Stimulated activated CD4-positive, alpha-beta T cell treated with anti-CD3 and anti-CD28 coated beads, Interleukin-4, amount 100 ng/mL, for 24 hours (primary cell): ENCODE results near the gene STK17A.

Experiments used
- DNase-seq: peaks from one replicate; pipeline ENCODE4 v3.0.0-alpha.2; 2020

Gene STK17A

DNA sequence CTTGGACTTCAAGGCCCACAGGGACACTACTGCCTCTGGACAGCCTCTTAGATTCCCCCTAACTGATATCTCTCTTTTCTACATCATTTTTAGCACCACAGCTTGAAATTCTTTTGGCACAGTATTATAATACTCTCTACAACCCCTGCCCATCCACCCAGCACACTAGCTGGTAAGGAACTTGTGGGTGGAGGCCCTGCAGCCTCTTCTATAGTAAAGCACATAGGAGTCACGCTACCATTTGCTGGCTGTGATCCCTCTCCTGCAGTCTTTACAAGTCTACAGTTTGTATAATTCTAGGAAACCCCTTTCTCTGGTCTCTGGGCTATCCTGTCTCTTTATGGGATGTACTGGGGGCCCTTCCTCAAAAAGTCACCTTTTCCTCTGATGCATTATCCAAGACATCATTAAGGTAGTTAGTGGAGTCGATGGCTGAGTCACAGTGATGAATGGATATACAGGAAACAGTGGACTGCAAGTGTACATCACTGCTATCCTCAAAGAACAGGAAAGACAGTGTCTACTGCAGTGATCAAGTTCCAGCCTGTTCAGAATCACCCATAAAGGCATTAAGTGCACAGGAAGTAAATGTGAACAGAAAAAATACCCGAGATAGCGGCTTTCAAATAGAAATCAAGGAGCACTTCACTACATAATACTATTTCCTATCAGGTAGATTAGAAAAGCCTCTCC is 54.4 kb downstream of the STK17A start:
- no peak for DNase-seq

- no peak for DNase-seq
Measured at GRCh38 chr7:43639858-43640491, 57.1 kb downstream of the STK17A start.

DNA sequence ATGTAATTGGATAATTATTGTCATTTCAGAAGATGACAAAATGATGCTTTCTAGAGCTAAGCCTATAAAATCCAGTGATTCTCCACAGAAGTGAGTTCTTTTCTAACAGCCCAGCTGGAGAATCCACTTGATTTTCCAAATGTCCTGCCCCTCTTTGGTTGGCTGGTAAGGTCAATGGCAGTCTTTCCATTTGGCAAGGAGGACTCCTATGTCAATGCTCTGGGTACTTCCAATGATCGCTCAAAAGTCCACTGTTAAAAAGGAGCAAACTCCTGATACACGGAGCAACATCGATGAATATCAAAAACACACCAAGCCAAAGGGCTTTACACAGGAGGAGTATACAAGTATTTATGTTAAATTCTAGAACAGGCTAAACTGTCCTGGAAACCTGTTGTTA is 57.8 kb downstream of the STK17A start:
- no peak for DNase-seq

DNA sequence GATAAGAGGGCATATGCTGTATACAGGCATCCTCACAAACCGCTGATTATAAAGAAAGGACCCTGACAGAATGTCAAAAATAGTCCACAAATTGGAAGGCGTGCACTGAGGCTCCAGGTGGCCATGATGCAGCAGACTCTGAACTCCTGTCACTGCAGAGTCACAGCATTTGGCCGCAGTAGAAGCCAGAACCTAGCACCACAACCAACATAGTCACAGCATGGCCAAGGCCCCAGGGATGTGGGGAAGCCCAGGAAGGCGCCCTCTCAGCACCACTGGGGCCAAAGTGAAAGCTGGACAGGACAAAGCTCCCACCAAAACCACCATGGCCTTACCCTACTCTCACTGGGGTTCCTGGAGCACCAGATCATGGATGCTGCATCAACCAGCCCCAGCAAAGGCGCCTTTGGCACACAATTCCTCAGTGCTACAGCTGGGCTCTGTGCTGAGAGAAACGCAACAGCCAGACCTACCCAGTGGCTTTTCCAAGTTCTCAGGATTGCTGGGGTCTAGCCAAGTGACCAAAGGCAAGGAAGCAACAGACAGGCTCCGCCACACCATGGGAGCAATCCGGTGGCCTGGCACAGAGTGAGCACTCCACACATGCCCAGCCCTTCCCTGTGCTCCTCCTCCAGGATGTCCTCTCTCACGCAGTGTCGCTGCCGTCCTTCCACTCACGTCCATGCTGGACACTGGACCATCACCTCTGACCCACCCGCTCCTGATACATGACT is 60.2 kb downstream of the STK17A start:
- no peak for DNase-seq

- no peak for DNase-seq
Measured at GRCh38 chr7:43643846-43644245, 60.9 kb downstream of the STK17A start.

- no peak for DNase-seq
Measured at GRCh38 chr7:43645699-43646226, 62.9 kb downstream of the STK17A start.

DNA sequence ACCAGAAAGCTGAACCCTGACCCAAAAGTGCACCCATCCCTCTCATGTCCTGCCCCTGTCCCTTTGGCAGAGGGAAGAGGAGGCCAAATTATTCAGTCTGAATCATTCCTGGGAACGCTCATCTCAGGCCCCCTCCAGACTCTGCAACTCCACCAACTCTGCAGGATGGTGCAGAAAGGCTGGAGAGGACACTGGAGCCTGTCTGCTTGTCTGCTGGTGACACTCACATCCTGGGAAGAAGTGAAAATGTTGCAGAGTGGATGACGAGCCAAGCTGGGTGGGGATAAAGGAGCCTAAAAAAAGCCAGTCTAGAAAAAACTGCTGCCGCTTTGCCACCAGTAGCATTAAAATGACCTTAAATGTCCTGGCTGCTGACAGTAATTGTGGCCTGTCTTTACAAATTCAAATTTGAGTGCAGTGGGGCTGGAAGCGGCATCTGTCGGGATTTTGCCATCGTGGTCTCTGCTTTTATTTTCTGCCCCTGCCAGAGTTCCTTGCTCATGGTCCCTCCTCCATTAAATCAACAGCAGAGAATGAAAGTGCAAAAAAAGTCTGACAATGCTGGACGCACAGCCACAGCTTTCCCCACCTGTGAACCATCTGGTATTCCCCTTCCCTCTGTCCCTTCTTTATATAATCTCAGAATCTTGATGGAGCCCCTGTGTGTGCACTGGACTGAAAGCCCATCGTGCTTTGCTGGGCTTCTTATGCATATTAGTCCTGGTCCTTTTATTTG is 63.9 kb downstream of the STK17A start:
- no peak for DNase-seq

DNA sequence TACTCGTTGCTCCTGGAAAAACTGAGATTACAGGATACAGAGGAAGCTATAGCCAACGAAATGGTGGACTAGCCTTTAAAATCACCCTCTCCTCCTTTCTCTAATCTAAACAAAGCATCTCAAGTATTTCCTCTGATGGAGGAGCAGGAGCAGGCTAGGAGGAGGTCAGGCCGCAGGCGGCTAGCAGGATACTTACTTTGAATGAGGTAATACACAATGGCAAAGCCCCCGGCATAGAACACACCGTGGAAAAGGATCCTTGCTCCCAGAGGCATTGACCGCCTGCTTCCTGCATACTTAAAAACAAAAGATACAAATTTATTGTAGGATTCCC is 64.4 kb downstream of the STK17A start:
- no peak for DNase-seq

GRCh38 chr7:43647673-43648472 is 65.0 kb downstream of the STK17A start:
- DNase-seq = peak; percentile 71

GRCh38 chr7:43648473-43649406 is 65.8 kb downstream of the STK17A start:
- DNase-seq = peak; percentile 68

- peak; percentile 60 for DNase-seq
Measured at GRCh38 chr7:43649755-43650274, 66.9 kb downstream of the STK17A start.

GRCh38 chr7:43650457-43651052 is 67.6 kb downstream of the STK17A start:
- peak; percentile 25 for DNase-seq

DNA sequence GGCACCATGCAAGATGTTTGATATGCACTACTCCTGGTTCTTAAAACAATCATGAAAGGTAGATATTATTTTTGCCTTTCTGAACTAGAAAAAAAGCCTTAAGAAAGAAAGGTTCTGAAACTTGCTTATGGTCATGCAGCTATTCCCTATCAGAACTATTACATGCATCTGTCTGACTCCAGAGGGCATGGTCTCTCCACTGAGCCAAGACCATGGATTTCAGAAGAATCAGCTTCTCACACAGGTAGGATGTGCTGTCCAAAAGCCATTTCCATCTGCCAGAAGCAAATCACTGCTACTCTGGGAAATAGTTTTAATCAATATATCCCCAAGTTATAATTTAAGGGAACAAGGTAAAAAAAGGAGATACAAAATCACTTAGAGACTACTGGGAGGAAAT is 69.5 kb downstream of the STK17A start:
- DNase-seq = no peak

GRCh38 chr7:43653466-43653865 is 70.6 kb downstream of the STK17A start:
- DNase-seq = no peak

DNA sequence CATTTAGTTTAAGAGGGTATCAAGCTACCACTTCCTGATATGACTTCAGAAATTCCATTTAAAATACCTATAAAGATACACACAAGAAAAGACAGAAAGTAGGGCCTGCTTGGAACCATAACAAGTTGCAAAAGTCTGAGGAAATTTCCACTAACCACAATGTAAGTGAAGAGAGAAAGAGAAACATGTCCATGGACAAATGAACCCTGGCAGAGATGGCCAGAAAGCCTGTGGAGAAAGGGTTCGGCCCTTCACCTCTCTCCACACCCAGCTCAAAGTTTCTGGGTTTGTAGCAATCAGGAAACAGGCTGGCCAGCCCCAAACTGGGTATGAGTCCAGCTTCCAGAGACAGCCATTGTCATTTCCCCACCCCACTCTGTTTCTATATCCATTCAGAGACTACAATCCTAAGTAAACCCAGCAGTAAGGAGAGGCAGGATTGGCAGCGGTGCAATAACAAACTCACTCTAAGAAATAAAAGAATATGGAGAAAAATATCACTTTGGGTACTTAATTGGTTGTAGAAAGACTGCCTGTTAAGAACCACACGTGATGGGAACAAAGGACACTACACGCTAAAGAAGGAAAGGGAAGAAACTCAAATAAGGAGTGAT is 71.1 kb downstream of the STK17A start:
- DNase-seq = no peak

- DNase-seq = no peak
Measured at GRCh38 chr7:43655584-43655983, 72.7 kb downstream of the STK17A start.

DNA sequence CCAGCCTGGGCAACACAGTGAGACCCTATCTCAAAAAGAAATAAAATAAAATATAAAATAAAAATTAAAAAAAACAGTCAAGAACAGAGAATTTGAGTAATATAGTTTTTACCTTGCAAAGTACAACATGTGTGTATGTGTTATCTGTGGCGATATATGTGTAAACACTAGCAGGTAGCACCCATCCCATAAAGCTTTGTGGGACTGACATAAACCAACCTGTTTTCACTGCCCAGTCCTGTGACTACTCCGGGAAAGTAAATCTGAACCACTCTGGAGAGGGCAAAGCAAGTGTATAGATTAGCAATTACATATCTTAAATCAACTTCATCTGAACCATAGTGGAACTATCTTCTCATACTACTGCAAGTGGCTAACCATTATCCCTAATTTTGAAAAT is 74.1 kb downstream of the STK17A start:
- DNase-seq = no peak

GRCh38 chr7:43658718-43659548 is 76.0 kb downstream of the STK17A start:
- peak; percentile 55 for DNase-seq

DNA sequence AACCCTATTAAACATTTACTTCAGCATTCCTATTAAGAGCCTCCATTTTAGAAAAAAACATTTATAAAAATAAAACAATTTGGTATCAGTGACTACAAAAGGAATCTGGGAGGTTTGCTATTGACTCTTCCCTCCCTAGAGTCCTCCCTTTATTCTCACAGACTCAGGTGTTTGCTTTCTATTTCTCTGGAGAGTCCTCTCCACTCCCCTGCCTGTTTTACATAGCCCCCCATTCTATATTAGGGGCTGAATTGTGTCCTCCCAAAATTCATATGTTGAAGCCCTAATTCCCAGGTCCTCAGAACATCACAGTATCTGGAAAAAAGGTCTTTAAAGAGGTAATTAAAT is 76.6 kb downstream of the STK17A start:
- no peak for DNase-seq
